ENCODE data around the gene STIM2. TPM values are rescaled to one million over a fixed set of nuclear protein-coding genes. Genes with fewer than 3 reads are reported as not detected.

Gene STIM2
- total and polyA plus RNA-seq, 2 donors (not counting 3 experiments of a cell fraction or from before 2014, with no cell fraction given): 21.0 to 21.2 TPM

DNA sequence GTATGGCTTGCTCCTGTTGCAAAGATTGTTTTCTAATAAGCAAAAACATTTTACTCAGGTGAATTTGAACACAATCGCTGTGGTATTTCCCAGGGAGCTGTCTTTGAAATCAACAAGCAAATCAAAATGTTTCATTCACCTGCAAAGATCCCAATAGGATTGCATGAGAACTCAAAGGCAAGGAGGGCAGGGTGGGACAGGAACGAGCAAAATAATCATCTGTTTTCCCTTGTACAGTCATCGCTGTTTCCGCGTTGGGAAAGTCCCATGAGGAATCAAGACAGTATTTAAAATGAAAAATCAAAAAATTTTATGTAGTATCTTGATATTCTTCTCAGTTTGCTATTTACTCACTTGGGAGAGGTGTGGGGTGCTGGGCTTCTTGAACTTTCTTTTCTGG, 198.8 kb downstream of the STIM2 start:
- no peaks in the 10 kb centered on the region for H3K36me3 ChIP-seq (ENCODE audit: control insufficient read depth in 2 of 2, extremely low read depth in 1 of 2, insufficient read depth in 2 of 2, low read length in 2 of 2)
- ChIA-PET CTCF (no interaction called here), POLR2A (no interaction called here)
- H3K9me3 ChIP-seq (replicated peaks; ENCODE audit: control insufficient read depth, insufficient read depth, low read length): no peaks in the 10 kb centered on the region
- FAIRE-seq: no peak
- no peaks in the 10 kb centered on the region for H4K20me1 ChIP-seq (replicated peaks; ENCODE audit: control insufficient read depth, extremely low read depth, insufficient read depth, low read length)
- DNase-seq (ENCODE audit: low read depth, low spot score): no peak
- BruUV-seq (replicated peaks): no TSS peak
- no peaks in the 10 kb centered on the region for H3K9me1 ChIP-seq (replicated peaks; ENCODE audit: control insufficient read depth, extremely low read depth, insufficient read depth, low read length)
- H3K4me3 ChIP-seq (replicated peaks in 1 of 3; ENCODE audit: insufficient read depth in 1 of 3, low read depth in 1 of 3, low read length in 3 of 3): no peak overlapping the region
- TF ChIP-seq GATA2 (IDR thresholded peaks at IDR 0.05; ENCODE audit: insufficient read depth, insufficient read length, low read depth, low read length): no peak
- no peak for TF ChIP-seq POLR2AphosphoS5 (IDR thresholded peaks at IDR 0.05; ENCODE audit: insufficient read depth, low read depth, low read length)
- TF ChIP-seq JUN (IDR thresholded peaks at IDR 0.05; ENCODE audit: borderline replicate concordance, insufficient read depth, insufficient read length, low read depth): no peak
- no peak for TF ChIP-seq POLR2A (IDR thresholded peaks at IDR 0.05; ENCODE audit: low read depth, low read length)
- no peak for TF ChIP-seq FOS (IDR thresholded peaks at IDR 0.05; ENCODE audit: borderline replicate concordance, insufficient read depth, low read length)
- no peak for TF ChIP-seq EZH2 (IDR thresholded peaks at IDR 0.05; ENCODE audit: borderline replicate concordance, low read depth, low read length, severe bottlenecking)
- TF ChIP-seq MYC (IDR thresholded peaks at IDR 0.05; ENCODE audit: low read depth, low read length): no peak
- TF ChIP-seq, protein P1, sequence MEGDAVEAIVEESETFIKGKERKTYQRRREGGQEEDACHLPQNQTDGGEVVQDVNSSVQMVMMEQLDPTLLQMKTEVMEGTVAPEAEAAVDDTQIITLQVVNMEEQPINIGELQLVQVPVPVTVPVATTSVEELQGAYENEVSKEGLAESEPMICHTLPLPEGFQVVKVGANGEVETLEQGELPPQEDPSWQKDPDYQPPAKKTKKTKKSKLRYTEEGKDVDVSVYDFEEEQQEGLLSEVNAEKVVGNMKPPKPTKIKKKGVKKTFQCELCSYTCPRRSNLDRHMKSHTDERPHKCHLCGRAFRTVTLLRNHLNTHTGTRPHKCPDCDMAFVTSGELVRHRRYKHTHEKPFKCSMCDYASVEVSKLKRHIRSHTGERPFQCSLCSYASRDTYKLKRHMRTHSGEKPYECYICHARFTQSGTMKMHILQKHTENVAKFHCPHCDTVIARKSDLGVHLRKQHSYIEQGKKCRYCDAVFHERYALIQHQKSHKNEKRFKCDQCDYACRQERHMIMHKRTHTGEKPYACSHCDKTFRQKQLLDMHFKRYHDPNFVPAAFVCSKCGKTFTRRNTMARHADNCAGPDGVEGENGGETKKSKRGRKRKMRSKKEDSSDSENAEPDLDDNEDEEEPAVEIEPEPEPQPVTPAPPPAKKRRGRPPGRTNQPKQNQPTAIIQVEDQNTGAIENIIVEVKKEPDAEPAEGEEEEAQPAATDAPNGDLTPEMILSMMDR (IDR thresholded peaks at IDR 0.05; ENCODE audit: extremely low read depth in 1 of 2, insufficient read depth in 1 of 2, low read depth in 1 of 2, low read length in 2 of 2): no peak
- TF ChIP-seq, protein P2, sequence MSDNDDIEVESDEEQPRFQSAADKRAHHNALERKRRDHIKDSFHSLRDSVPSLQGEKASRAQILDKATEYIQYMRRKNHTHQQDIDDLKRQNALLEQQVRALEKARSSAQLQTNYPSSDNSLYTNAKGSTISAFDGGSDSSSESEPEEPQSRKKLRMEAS (IDR thresholded peaks at IDR 0.05; ENCODE audit: insufficient read depth, insufficient read length): no peak
- no peak overlapping the region for H2AFZ ChIP-seq (ENCODE audit: low read depth, low read length)
- no peak overlapping the region for H3K27ac ChIP-seq (ENCODE audit: insufficient read depth, low read depth, low read length)
- no peak overlapping the region for H3K9ac ChIP-seq (replicated peaks; ENCODE audit: extremely low read depth, insufficient read depth, low read length)
- H3K4me1 ChIP-seq (ENCODE audit: control insufficient read depth, extremely low read depth, insufficient read depth, low read length): no peaks in the 10 kb centered on the region
- dilution Hi-C loops (cut with MboI; ENCODE audit: extremely low pct_ligation_motif_present, low sequenced_read_pairs) (no loop called here), intact Hi-C loops (cut with micrococcal nuclease) (no loop called here)
- H3K27me3 ChIP-seq (ENCODE audit: control insufficient read depth in 2 of 2, insufficient read depth in 2 of 2, low read length in 2 of 2): no peaks in the 10 kb centered on the region
- no peak overlapping the region for H3K4me2 ChIP-seq (ENCODE audit: insufficient read depth, low read length)
- no peaks in the 10 kb centered on the region for H3K79me2 ChIP-seq (ENCODE audit: control insufficient read depth, insufficient read depth, low read length)

All from endothelial cell of umbilical vein (primary cell).